ENCODE results near the gene EPB41L4B. TPM values are rescaled to one million over a fixed set of nuclear protein-coding genes. Genes with fewer than 3 reads are reported as not detected.
"Not testable (repeated sequence)": the region's sequence is repeated elsewhere in the genome, so short reads cannot be mapped to it uniquely, and the experiment has no call there.

The EPB41L4B gene
- total RNA-seq, 1 experiment from 2014 or later: 12.9 TPM

- DNase-seq (ENCODE audit: low read depth): peak; percentile 83
Measured at GRCh38 chr9:109297899-109298298, 23.0 kb downstream of the EPB41L4B start.

- DNase-seq (ENCODE audit: low read depth): no peak
Measured at GRCh38 chr9:109295221-109296130, 25.4 kb downstream of the EPB41L4B start.

GRCh38 chr9:109290385-109290784 is 30.5 kb downstream of the EPB41L4B start:
- DNase-seq (ENCODE audit: low read depth): no peak

GRCh38 chr9:109289931-109290330 is 30.9 kb downstream of the EPB41L4B start:
- no peak for DNase-seq (ENCODE audit: low read depth)

GRCh38 chr9:109289186-109289585 is 31.7 kb downstream of the EPB41L4B start:
- no peak for DNase-seq (ENCODE audit: low read depth)

- no peak for DNase-seq (ENCODE audit: low read depth)
Measured at GRCh38 chr9:109286981-109287380, 33.9 kb downstream of the EPB41L4B start.

- peak; percentile 81 for DNase-seq (ENCODE audit: low read depth)
Measured at GRCh38 chr9:109286571-109286977, 34.3 kb downstream of the EPB41L4B start.

- DNase-seq (ENCODE audit: low read depth): not testable (repeated sequence)
Measured at GRCh38 chr9:109283672-109284071, 37.2 kb downstream of the EPB41L4B start.

- no peak for DNase-seq (ENCODE audit: low read depth)
Measured at GRCh38 chr9:109283012-109283411, 37.8 kb downstream of the EPB41L4B start.

GRCh38 chr9:109282302-109282701 is 38.6 kb downstream of the EPB41L4B start:
- DNase-seq (ENCODE audit: low read depth): no peak

GRCh38 chr9:109281518-109281917 is 39.3 kb downstream of the EPB41L4B start:
- DNase-seq (ENCODE audit: low read depth): no peak

- no peak for DNase-seq (ENCODE audit: low read depth)
Measured at GRCh38 chr9:109278848-109279247, 42.0 kb downstream of the EPB41L4B start.

GRCh38 chr9:109278216-109278615 is 42.6 kb downstream of the EPB41L4B start:
- DNase-seq (ENCODE audit: low read depth): no peak

GRCh38 chr9:109277451-109277850 is 43.4 kb downstream of the EPB41L4B start:
- DNase-seq (ENCODE audit: low read depth): no peak

GRCh38 chr9:109276469-109277440 is 44.1 kb downstream of the EPB41L4B start:
- DNase-seq (ENCODE audit: low read depth): no peak

- no peak for DNase-seq (ENCODE audit: low read depth)
Measured at GRCh38 chr9:109274884-109275730, 45.8 kb downstream of the EPB41L4B start.

GRCh38 chr9:109273869-109274268 is 47.0 kb downstream of the EPB41L4B start:
- no peak for DNase-seq (ENCODE audit: low read depth)

- no peak for DNase-seq (ENCODE audit: low read depth)
Measured at GRCh38 chr9:109272745-109273144, 48.1 kb downstream of the EPB41L4B start.

GRCh38 chr9:109272045-109272444 is 48.8 kb downstream of the EPB41L4B start:
- DNase-seq (ENCODE audit: low read depth): no peak

- DNase-seq (ENCODE audit: low read depth): no peak
Measured at GRCh38 chr9:109270971-109271925, 49.6 kb downstream of the EPB41L4B start.

Data from Daoy (cell line).